GM18870 (cell line): ENCODE measurements around the gene MYO5B.

Experiments used
- ATAC-seq: cut with Tn5 transposase; IDR thresholded peaks from one replicate; pipeline ENCODE4 v1.9.1; 2021; ENCODE audit warnings: moderate library complexity; ENCODE audit not compliant: unreplicated experiment

MYO5B gene

DNA sequence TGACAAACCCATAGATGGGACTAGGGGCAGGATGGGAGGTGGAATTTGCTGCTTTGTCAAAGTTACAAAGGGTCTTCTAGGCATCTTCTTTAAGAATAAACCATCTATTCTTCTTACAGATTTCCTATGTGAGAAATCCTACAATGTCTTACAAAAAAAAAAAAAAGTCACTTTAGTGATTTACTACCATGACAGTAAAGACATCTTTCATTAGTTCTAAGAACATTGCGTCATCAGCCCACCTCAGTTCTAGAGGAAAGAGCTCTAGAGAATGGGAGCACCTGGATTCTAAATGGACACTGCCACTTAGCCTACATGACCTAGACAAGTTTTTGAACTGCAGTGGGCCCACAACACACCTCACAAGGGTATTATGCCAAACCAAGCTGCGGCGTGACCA lies 172.0 kb downstream of the MYO5B start:
- no peak for ATAC-seq

DNA sequence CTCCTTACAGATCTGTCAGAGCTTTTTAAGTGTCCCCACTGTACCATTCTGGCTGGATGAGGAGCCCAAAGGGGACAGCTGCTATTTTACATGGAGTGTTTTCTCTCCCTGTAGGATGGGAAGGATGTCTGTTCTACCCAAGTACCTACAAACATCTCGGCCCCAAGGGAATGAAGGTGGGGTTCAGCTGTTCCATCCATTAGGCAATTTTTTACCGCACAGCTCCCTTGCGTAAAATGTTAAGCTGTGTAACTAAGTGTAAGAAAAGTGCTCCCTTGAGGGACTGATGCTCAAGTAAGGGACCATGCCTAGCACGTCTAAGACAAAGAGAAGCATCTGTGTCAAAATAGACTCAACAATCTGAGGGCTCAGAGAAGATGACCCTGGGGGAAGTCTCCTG lies 180.3 kb downstream of the MYO5B start:
- no peak for ATAC-seq

DNA sequence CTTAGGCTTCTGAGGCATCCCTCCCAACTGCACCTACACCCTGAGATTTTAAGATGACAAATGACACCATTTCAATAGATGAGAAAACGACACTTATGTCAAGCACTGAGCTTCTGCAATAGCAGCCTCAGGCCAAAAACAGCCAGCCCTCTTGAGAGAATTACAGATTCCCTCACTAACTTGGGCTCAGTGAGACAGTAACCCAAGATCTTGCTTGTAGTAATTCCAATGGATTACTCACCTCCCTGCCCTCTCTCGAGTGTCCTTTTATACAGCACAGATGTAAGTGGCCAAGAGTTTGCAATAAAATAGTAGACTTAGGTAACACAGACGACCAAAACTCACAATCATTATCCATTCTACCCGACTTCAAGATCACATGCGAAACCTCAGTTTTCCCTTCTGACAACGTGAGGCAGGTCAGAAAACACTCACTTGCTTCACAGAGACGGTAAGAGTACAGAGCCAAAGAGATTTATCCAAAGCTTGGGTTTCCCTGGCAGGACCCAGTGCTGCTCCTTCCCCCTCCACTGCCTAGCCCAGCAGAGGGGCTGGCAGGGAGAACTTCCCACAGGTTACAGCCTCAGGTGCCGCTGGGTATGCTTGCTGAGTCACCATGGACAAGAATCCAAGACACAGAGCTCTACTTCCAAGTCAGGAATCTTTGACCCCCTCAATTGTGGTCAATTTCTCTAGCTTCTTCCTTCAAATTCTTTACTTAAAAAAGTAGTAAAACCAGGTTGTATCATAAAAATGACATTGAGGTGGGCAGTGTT lies 181.4 kb downstream of the MYO5B start:
- ATAC-seq = no peak

DNA sequence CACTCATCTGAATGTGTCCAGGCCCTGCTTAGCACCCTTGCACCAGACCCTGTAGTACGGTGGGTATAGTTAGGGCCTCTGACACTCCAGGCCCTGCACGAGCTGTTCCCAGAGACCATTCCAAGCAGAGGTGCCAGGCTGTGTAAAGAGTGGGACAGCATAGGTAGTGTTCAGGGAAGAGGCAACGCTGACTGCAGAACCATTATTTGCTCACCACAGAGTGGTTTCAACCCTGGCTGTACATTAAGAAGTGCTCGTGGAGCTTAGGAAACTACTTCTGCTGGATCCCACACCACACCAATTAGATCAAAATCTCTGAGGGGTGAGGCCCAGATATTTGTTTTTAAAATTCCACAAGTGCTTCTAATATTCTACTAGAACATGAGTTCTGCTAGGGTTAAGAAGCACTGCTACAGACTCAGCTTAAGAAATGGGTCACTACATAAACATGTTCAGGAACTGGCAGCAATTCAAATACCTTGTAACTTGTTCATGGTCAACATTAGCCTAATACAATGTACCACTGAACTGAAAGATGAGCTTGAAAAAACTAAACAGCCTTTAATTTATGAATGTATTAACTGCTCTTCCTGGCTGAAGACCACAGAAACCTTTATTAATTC lies 183.0 kb downstream of the MYO5B start:
- ATAC-seq = no peak

DNA sequence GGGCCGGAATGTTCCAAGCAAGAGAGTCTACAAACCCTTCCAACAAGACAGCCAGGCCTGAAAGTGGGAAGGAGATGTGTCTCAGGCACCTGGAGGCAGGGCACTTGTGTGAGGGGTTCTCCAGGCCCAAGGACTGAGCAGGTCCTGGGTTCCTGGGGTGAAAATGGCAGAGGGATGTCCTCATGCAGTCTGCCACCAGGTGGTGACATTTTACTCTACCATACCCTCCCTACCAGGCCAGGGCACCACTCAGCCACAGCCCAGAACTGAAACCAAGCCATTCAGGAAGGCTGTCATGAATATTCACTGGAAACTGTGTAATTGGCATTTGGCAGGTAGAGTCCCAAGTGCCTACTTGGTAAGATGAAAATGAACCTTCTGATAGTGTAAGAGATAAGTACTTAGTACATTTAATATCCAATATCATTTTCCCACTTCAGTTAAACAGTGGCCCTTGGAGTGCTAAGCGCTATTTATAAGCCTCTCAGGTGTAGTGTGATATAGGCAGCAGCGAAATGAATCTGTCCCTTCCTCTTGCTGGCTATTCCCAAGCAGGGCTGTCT lies 185.1 kb downstream of the MYO5B start:
- ATAC-seq = no peak

DNA sequence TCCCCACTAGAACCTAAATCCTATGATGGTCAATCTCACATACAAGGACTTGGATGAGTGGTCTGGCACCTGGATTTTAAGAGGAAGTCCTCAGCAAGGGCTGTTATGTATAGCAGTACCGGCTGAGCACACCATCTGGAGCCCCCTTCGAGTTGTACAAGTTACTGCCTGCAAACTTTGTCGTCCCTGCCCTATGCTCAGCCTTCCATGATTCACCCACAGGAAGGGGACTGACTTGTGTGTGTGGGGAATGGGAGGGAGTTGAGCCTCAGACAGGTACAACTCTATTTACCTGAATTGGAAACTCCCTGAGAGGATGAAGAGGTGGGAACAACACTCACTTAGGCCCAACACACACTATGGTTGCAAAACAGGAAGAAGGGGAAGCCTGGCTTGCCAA lies 186.6 kb downstream of the MYO5B start:
- ATAC-seq = no peak

DNA sequence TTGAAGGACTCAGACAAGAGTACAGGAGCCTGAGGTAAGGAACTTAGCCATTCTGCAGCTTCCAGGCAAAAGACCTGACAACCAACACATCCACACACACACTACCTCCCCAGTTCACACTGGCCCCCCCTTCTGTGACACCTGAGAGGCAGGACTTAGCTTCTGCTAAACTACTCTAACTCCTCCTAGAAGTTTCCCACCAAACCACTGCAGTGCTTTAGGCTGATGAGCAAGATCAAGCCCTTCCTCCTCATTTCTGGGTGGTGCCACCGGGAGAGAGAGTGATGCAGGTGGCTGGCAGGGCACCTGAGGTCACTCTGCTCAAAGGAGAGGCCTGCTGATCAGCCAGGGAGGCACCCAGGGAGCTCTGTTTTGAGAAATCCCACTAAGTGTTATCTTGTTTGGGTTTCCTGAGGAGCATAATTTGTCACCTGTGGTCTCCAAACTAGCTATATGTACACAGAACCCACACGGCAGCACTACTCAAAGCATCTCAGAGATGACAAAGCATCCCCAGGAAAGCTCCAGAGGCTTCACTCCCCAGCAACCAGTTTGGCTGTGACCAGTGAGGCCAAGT lies 188.4 kb downstream of the MYO5B start:
- ATAC-seq = no peak

DNA sequence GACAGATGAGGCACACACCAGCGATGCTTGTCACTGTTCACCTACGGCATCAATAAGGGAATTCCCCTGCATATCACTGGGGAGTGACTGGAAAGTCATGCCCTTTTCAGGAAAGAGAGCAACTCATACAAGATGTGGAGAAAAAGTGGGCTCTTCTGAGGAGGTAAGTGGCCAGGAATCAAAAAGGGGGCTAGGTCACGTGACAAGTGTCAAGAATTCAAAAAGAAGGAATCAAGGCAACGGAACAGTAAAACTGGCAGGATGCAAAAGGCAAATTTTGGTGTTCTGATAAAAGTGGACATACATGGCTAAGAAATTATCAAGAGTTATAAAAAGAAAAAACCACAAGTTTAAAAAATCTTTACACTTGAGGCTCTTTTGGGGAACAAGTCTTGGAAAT lies 190.9 kb downstream of the MYO5B start:
- no peak for ATAC-seq

DNA sequence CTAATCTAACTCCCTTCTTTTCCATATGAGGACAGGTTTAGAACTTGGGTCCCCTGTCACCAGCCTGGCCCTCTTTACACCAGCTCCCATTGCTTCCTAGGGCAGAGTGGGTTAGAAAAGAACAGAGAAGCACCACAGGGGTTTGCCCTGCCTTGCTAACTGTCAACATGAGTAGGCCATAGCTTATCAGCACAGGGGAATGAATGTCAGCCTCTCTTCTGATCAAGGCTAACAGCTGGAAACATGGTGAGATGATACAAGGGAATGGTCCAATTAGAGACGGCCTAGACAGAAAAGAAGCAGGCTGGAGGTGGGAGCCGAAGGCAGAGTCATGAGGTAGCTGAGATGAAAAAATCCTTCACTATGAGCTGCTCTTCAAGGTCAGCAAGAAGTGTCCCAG lies 192.2 kb downstream of the MYO5B start:
- ATAC-seq = no peak

DNA sequence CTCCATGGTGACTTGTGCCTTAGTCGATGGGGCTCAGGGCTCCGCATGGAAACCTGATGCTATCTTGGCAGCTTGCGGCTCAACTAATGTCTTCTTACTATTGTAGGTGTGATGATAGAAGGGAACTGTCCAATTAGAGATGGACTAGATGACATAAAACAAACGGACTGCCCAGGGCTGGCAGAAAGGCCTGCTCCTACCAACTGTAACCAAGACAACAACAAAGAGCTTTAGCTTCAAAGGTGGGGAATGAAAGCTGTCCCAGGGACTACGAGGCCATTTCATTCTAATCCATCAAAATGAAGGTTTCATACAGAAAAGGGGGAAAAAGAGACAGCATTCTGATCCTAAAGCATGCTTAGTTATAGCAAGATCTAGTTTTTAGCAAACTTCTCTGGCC lies 194.7 kb downstream of the MYO5B start:
- no peak for ATAC-seq

DNA sequence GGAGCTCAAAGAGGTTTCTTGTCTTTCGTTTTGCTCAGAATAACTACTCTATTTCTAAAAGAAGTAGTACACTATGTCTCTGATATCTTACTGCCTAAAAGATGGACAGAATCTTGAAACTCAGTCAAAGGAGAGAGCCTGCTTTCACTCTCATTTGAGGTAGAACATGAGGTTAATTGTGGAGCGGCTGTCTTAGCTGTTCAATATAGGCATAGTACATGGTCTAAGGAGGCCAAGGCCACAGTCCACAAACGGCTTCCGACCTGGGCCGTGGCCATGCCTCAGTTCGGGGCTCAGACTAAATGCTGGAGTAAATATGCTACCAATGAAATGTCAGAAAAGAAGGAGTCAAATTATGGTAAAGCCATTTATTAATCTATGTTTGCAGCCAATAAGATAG lies 195.8 kb downstream of the MYO5B start:
- no peak for ATAC-seq

DNA sequence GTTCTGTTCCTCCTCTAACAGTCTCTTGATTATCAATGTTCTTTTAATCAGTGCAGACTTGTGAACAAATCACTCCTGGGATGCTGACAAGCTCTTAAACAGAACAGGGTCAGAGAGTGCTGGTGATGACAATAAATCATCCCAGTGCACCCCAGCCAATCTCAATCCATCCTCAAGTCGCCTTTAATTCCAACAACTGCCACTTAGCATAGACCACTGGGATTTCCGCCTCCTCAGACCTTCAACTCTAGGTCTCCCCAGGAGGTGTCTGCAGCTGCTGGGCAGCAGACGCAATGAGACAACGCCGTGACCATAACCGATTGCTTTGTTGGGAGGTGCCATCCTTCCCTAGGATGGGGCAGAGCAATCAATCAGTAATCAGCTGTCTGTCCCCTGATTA lies 197.4 kb downstream of the MYO5B start:
- no peak for ATAC-seq

DNA sequence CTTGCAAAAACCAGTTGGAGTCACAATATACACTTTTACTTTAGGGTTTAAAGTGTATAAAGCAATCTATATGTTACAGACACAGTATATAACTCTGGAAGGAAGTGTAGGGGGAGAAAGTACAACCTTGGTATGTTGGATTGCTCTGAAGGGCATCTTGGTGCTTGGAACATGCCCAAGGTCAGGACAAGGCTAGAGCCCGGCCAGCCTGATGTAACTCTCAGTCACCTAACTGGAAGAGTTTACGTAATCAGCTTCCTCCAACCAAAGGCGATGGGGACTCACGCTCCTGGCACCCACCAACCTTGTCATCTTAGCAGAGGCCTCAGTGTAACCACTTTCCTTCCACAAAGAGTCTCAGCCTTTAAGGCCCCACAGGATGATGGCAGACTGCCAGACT lies 200.5 kb downstream of the MYO5B start:
- no peak for ATAC-seq

DNA sequence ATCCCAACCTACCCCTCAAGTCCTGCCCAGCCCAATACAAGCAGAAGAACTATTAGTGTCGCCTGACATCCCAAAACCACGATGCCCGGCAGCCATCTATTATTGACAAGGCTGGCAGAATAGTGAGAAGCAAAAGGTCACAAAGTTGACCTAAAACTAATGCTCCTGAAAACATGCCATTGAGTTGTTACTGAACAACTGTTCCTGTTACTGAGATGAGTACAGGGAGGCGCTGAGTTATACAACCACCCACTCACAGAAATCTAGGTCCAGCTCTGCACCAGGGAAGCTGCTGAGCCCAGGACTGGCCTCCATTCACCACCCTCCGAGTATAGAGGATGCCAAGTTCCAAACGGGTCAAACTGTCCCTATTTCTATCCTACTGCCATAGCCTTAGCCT lies 201.6 kb downstream of the MYO5B start:
- no peak for ATAC-seq

DNA sequence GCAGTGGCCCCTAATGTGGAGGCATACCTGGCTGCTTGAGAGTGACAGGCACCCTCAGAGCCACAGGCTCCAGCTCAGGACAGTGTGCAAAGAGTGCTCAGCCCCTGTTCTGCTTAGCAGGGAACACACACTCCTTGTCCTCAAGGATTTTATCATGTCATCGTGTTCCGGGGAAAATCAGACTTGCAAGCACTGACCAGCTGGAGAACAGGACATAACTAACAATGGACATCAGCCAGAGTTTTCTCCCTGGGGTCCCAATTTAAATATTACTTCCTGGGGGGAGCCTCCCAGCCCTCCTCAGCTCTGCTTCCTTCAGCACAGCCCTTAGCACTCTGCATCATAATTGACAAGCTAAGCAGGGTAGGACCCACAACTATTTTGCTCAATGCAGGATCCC lies 206.2 kb downstream of the MYO5B start:
- ATAC-seq = no peak

DNA sequence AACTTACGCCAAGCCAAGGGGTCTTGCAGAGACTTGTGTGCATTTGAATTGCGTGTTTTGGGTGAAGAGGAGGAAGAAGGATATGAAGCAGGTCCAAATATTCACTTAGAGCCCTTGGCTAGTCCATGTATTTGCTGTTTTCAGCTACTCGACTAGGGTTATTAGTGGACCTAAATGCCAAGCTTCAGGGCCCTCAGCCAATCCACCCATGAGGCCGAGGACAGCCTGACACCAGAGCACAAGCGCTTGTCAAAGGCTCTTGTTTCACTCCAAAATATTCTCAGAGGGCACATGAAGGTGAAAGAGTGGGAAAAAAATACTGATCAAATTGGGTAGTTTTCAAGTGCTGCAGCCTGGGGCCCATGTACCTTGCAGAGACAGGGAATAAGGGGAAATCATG lies 206.8 kb downstream of the MYO5B start:
- ATAC-seq = no peak

DNA sequence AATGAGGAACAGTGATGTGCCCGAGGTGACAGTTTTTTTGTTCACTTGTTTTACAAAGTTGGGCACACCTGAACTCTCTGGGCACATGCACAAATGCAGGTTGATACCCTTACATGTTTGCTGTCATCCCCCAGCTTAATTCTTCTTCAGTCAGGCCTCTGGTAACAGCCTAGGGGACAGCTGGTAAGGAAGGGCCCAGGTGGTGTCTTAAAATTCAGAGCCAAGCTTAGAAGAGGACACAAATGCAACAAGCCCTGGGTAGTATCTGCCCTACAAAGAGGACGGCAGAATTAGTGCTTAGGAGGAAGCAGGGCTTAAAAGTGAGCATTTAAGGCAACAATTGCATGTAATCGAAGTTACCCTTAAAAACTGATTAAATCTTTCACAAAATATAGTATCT lies 209.7 kb downstream of the MYO5B start:
- ATAC-seq = no peak

DNA sequence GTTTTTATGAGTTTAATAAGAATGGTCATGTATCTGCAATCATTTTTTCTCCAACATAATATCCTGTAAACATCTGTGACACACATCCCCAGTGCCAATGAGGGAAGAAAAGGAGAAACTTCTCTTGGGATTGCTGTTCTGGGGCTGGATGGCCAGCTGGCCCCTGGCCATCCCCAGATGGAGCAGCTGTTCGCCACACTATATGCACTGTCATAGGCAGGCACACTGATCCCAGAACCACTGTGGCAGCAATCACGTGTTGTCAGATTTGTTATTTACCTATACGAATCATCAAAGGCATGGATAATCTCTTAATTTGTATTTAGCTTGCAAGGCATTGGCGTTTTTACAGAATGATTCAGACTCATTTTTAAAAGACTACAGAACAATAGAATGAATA lies 214.1 kb downstream of the MYO5B start:
- ATAC-seq = no peak

DNA sequence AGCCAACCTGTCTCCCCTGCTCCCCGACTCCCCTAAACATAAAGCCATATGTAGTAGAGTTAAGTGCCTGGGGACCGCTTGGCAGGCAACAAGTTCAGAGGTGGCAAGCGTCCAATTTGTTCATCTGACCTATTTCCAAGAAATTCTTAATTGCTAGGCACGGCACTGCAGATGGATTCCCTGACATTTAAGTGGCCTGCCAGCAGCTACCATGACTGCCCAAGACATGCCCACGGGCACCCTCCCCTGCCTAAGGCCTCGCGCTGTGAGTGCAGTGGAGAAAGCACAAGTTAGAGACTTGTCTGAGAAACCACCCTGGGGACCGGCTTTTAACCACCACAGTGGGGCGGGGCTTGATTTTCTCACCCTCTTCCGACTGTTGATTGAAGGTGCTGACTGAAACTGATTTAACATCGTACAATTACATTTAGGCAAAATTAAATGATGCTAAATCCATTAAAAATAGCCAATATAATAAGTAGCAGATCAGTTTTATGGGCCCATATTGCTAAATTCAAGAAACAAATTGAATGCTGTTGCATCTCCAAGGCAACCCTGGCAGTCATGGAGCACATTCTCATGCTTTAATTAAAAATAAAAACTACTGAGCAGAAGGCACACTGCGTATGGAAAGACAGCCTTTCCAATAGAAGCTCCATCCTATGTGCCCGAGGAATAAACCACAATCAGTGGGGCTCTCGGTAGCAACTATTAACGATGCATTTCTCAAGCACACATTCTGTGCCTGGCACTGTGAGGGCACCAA lies 218.0 kb downstream of the MYO5B start:
- ATAC-seq = no peak

DNA sequence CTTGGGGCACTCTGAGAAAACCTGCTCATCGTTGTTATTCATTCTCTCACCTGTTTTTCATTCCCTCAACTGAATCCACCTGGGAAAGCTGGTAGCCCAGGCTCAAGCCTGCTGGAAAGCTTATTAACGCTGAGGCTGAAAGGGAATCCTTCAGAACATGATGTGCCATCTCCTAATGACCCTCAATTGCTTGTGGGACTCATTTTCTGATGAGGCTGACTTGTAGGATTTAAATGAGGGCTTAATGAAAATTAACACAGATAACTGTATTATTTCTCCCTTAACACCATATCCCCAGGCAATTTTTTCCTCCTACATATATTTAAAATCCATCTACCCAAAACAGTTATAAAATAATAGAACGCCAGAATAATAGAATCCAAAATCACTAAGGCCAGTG lies 218.9 kb downstream of the MYO5B start:
- ATAC-seq = no peak

DNA sequence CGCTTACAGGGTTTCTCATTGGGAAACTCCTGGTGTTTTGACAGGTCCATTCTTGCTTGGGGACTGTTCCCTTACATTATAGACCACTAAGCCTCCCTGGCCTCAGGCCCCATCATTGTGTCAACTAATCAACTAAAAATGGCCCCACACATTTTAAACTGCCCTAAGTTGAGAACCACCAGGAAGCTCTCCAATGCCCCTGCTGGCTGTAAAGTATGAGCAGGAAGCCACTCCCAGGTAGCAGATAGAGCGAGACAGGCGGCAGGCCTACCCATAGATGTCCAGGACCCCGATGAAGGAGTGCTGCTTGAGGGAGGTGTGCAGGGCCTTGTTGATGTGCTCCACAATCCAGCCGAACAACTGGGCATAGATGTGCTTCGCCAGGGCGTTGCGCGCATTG lies 220.9 kb downstream of the MYO5B start:
- no peak for ATAC-seq

DNA sequence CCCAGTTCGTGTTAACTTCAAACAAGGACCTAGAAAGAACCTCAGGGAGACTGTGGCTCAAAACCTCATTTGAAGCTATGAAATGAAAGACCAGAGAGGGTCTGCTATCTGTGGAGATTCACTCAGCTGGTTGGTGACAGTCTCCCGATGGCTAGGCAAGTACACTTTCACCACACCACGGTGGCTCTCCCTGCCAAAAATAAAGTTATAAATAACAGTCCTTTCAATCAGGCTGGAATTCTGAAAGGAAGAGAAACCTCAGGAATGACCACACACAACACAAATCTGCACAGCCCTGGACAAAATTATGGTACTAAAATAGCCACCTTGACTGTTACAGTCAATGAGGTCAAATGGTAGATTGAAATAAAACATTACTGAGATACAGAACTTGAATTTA lies 221.4 kb downstream of the MYO5B start:
- ATAC-seq = no peak
